Keratinocyte (primary cell): ENCODE data around the gene MGAT5B. TPM values are rescaled to one million over a fixed set of nuclear protein-coding genes. Genes with fewer than 3 reads are reported as not detected.

ENCODE experiments used
- DNase-seq: peaks from one replicate; pipeline ENCODE4 v3.0.0-alpha.2; 2011; ENCODE audit warnings: low read depth, missing footprints, low spot score
- FAIRE-seq: peaks from 2 replicates; lab custom pipeline; 2011; peaks lifted over from hg19 to GRCh38; lab: Jason Lieb, UNC
- H2AFZ ChIP-seq: 2 replicates; pipeline ENCODE4 v1.6.0; 2012; ENCODE audit warnings: low read length, control low read depth, inconsistent platforms; ENCODE audit not compliant: control insufficient read depth
- H3K27ac ChIP-seq: 2 replicates; pipeline ENCODE4 v1.5.1; 2011; ENCODE audit warnings: low read length; ENCODE audit not compliant: control insufficient read depth, insufficient read depth
- H3K27me3 ChIP-seq: 3 replicates; pipeline ENCODE4 v1.6.0; 2011; ENCODE audit warnings: low read length; ENCODE audit not compliant: control insufficient read depth, insufficient read depth; ENCODE audit errors: extremely low read depth
- H3K36me3 ChIP-seq, 2 experiments: 2 replicates in 1 of 2; 3 replicates in 1 of 2; pipeline ENCODE4 v1.5.1; 2011; ENCODE audit warnings: low read length in 2 of 2, mild to moderate bottlenecking in 1 of 2; ENCODE audit not compliant: control insufficient read depth in 2 of 2, insufficient read depth in 2 of 2; ENCODE audit errors: extremely low read depth in 1 of 2
- H3K4me1 ChIP-seq: 3 replicates; pipeline ENCODE4 v1.5.1; 2011; ENCODE audit warnings: low read length; ENCODE audit not compliant: control insufficient read depth, insufficient read depth; ENCODE audit errors: extremely low read depth
- H3K4me2 ChIP-seq: 3 replicates; pipeline ENCODE4 v1.6.0; 2011; ENCODE audit warnings: low read depth, low read length; ENCODE audit not compliant: control insufficient read depth, insufficient read depth; ENCODE audit errors: extremely low read depth
- H3K4me3 ChIP-seq, 3 experiments: fragments of 200-600 bp in 1 of 3; sonication (generic) in 1 of 3; 2 replicates in 2 of 3; 3 replicates in 1 of 3; pipeline ENCODE4 v1.5.1; 2011 to 2016; ENCODE audit warnings: low read length in 3 of 3, mild to moderate bottlenecking in 3 of 3, control low read depth in 2 of 3, inconsistent platforms in 1 of 3, low read depth in 1 of 3, mixed read lengths in 1 of 3, mixed run types in 1 of 3, moderate library complexity in 1 of 3; ENCODE audit not compliant: control insufficient read depth in 2 of 3, insufficient read depth in 2 of 3; ENCODE audit errors: extremely low read depth in 1 of 3
- H3K79me2 ChIP-seq: 2 replicates; pipeline ENCODE4 v1.6.0; 2012; ENCODE audit warnings: low read length; ENCODE audit not compliant: control insufficient read depth, insufficient read depth
- H3K9ac ChIP-seq: 3 replicates; pipeline ENCODE4 v1.6.0; 2011; ENCODE audit warnings: low read length; ENCODE audit not compliant: control insufficient read depth, insufficient read depth; ENCODE audit errors: extremely low read depth
- H3K9me1 ChIP-seq: 3 replicates; pipeline ENCODE4 v1.6.0; 2011; ENCODE audit warnings: low read length; ENCODE audit not compliant: control insufficient read depth, insufficient read depth; ENCODE audit errors: extremely low read depth
- H3K9me3 ChIP-seq: 2 replicates; pipeline ENCODE4 v1.5.1; 2012; ENCODE audit warnings: low read depth, low read length; ENCODE audit not compliant: control insufficient read depth
- H4K20me1 ChIP-seq: 3 replicates; pipeline ENCODE4 v1.6.0; 2011; ENCODE audit warnings: low read length; ENCODE audit not compliant: control insufficient read depth, insufficient read depth; ENCODE audit errors: extremely low read depth
- EZH2 ChIP-seq: IDR thresholded peaks from one replicate; pipeline ENCODE4 v1.6.1; 2012; ENCODE audit warnings: inconsistent platforms, mild to moderate bottlenecking, low read length, moderate library complexity
- dilution Hi-C: fragments of 300-500 bp; cut with MboI; formaldehyde crosslinking; loops from one replicate; pipeline ENCODE4 v1.7.0; 2020; ENCODE audit warnings: low sequenced_read_pairs; ENCODE audit not compliant: extremely low pct_ligation_motif_present
- polyA plus RNA-seq, 5 experiments: library from polyadenylated mRNA; depleted of rRNA in 3 of 5; stranded (reverse) in 3 of 5; stranded (forward) in 1 of 5; unstranded in 1 of 5; fragments of >200 nt; gene quantifications; 1 replicate in 1 of 5; 2 replicates in 3 of 5; 3 replicates in 1 of 5; pipeline versions ENCODE4 v1.2.1 to v1.2.3, GENCODE V29; 2011 to 2012; ENCODE audit warnings: missing spikeins in 2 of 5, low read depth in 1 of 5, low replicate concordance in 1 of 5
- TF ChIP-seq, protein P1 (sequence below), 3 experiments: IDR thresholded peaks in 1 of 3; conservative IDR thresholded peaks in 1 of 3; optimal IDR thresholded peaks in 1 of 3; 2 replicates in 2 of 3; 3 replicates in 1 of 3; pipeline versions ENCODE3 to v1.5.1; 2011; ENCODE audit warnings: low read length in 3 of 3, mild to moderate bottlenecking in 3 of 3, moderate library complexity in 2 of 3, control low read depth in 1 of 3, inconsistent platforms in 1 of 3; ENCODE audit not compliant: insufficient read depth in 2 of 3; ENCODE audit errors: extremely low read depth in 1 of 3

MGAT5B gene
- polyA plus RNA-seq, 1 donor (not counting 4 experiments of a cell fraction or from before 2014, with no cell fraction given) = 0.29 TPM

DNA sequence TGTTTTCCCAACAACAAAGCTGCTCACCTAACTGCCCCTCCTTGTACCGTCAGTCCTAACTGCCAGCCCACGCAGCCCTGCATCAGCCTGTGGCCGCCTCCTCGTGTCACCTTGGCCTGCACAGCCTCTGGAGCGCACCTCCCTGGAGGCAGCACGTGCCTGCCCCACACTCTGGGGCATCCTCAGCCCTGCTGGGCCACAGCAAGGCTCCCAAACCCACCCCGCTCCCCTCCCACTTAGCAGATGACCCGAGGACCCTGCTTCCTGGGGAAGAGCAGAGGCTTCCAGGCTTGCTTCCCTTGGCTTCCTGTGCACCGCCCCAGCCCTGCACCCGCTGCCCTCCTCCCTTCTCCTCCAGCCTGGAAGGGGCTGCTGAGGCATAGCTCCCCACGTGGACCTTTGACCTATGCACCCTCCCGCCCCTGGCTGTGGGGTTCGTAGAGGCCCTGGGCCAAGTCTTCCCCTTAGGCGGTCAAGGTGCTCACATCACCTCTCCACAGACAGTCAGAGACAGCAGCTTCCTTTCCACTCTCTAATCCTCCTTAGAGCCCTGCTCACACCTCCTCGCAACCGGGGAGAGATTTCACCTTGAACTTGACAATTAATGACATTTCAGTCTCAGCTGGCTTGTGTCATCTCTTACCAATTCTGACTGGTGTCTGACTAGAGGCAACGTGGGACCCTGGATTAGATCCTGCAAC is 115.0 kb downstream of the MGAT5B start:
- FAIRE-seq = no peak
- Histone ChIP-seq H3K36me3 (no peaks in the 10 kb centered on the region), H4K20me1 (no peaks in the 10 kb centered on the region), H3K79me2 (no peaks in the 10 kb centered on the region), H3K4me3 (no peak overlapping the region), H3K4me2 (no peak overlapping the region), H3K9ac (no peak overlapping the region), H3K4me1 (no peaks in the 10 kb centered on the region), H2AFZ (no peak overlapping the region), H3K27me3 (peaks cover 26% of the 10 kb centered on the region), H3K27ac (no peak overlapping the region), H3K9me1 (no peaks in the 10 kb centered on the region), H3K9me3 (no peaks in the 10 kb centered on the region)
- dilution Hi-C loops = loop anchor here (25.0 kb wide), 1 partner anchor 96 kb away; no protein-coding TSS in a partner anchor
- TF ChIP-seq, protein P1, sequence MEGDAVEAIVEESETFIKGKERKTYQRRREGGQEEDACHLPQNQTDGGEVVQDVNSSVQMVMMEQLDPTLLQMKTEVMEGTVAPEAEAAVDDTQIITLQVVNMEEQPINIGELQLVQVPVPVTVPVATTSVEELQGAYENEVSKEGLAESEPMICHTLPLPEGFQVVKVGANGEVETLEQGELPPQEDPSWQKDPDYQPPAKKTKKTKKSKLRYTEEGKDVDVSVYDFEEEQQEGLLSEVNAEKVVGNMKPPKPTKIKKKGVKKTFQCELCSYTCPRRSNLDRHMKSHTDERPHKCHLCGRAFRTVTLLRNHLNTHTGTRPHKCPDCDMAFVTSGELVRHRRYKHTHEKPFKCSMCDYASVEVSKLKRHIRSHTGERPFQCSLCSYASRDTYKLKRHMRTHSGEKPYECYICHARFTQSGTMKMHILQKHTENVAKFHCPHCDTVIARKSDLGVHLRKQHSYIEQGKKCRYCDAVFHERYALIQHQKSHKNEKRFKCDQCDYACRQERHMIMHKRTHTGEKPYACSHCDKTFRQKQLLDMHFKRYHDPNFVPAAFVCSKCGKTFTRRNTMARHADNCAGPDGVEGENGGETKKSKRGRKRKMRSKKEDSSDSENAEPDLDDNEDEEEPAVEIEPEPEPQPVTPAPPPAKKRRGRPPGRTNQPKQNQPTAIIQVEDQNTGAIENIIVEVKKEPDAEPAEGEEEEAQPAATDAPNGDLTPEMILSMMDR (optimal IDR thresholded peaks at IDR 0.05 in 1 of 3, IDR thresholded peaks at IDR 0.05 in 1 of 3, conservative IDR thresholded peaks at IDR 0.05 in 1 of 3; ENCODE audit: extremely low read depth in 1 of 3, insufficient read depth in 2 of 3, low read length in 3 of 3) = no peak
- no peak for TF ChIP-seq EZH2
- DNase-seq = no peak

DNA sequence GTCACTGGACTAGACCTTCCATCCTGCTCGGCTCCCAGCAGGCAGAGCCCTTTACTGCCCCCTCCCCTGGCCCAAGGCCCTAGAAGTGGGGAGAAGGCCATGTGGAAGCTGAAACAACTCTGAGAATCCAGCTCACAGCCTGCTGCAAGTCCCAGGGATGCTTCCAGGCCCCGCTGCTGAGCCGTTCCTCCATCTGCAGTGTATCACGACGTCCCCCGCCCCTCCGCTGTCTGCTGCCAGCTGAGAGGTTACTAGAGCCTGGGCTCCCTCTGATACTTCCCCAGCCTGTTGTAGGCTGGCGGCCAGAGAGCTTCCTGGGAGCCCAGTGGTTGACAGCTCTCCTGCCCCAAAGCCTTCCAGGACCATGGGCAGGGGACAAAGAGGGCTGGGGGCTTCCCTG is 118.2 kb downstream of the MGAT5B start:
- H3K27ac ChIP-seq = no peak overlapping the region
- no peaks in the 10 kb centered on the region for H3K79me2 ChIP-seq
- no peak overlapping the region for H2AFZ ChIP-seq
- H3K4me2 ChIP-seq = no peak overlapping the region
- no peaks in the 10 kb centered on the region for H3K36me3 ChIP-seq
- H3K27me3 ChIP-seq = peaks cover 30% of the 10 kb centered on the region
- H4K20me1 ChIP-seq = no peaks in the 10 kb centered on the region
- H3K9me1 ChIP-seq = no peaks in the 10 kb centered on the region
- FAIRE-seq = no peak
- no peak for TF ChIP-seq EZH2
- TF ChIP-seq, protein P1 (optimal IDR thresholded peaks at IDR 0.05 in 1 of 3, IDR thresholded peaks at IDR 0.05 in 1 of 3, conservative IDR thresholded peaks at IDR 0.05 in 1 of 3; ENCODE audit: extremely low read depth in 1 of 3, insufficient read depth in 2 of 3, low read length in 3 of 3) = no peak
- H3K4me1 ChIP-seq = no peaks in the 10 kb centered on the region
- no peak overlapping the region for H3K9ac ChIP-seq
- no peak overlapping the region for H3K4me3 ChIP-seq
- no peak for DNase-seq
- no peaks in the 10 kb centered on the region for H3K9me3 ChIP-seq
- dilution Hi-C loops = loop anchor here (25.0 kb wide), 1 partner anchor 99 kb away; no protein-coding TSS in a partner anchor
